Measurements from ENCODE around the gene LMBR1L.

- peak in 1 of 3 donors; percentile 21 for TF ChIP-seq CTCF (IDR thresholded peaks at IDR 0.05)
- TF ChIP-seq POLR2AphosphoS5 (IDR thresholded peaks at IDR 0.05), result no peak
These were observed 18.4 kb downstream of the LMBR1L start for GRCh38 chr12:49092086-49092815.

Data from breast epithelium (tissue), 3 donors.